ENCODE data around the gene KIAA1755. TPM values are rescaled to one million over a fixed set of nuclear protein-coding genes. Genes with fewer than 3 reads are reported as not detected.

Gene KIAA1755
- total RNA-seq, 4 donors from 2014 or later: 0.17 to 0.88 (median 0.46) TPM; not detected in 1

- no peak for TF ChIP-seq CTCF (IDR thresholded peaks at IDR 0.05)
- no peak for TF ChIP-seq POLR2A (IDR thresholded peaks at IDR 0.05)
- DNase-seq (ENCODE audit: low spot score in 2 of 2): no peak
- 87% methylated on average over 6 of the region's 6 CpGs for WGBS, 2 donors
- intact Hi-C loops (cut with DNase I; ENCODE audit: low total_unique reads): no loop called here
- no peak overlapping the region for H3K4me3 ChIP-seq (ENCODE audit: low read depth, poor library complexity, severe bottlenecking)
Observed at GRCh38 chr20:38216201-38216600, 44.3 kb downstream of the KIAA1755 start.

GRCh38 chr20:38215194-38216182, 45.0 kb downstream of the KIAA1755 start:
- intact Hi-C loops (cut with DNase I; ENCODE audit: low total_unique reads): no loop called here
- no peak for TF ChIP-seq POLR2A (IDR thresholded peaks at IDR 0.05)
- TF ChIP-seq CTCF (IDR thresholded peaks at IDR 0.05): no peak
- no peak for DNase-seq (ENCODE audit: low spot score in 2 of 2)
- H3K4me3 ChIP-seq (ENCODE audit: low read depth, poor library complexity, severe bottlenecking): no peak overlapping the region
- 84 to 87% methylated on average over 23 of the region's 23 CpGs for WGBS, 2 donors

- no peak overlapping the region for H3K4me3 ChIP-seq (ENCODE audit: low read depth, poor library complexity, severe bottlenecking)
- no peak for DNase-seq (ENCODE audit: low spot score in 2 of 2)
- 70 to 75% methylated on average over 19 of the region's 19 CpGs for WGBS, 2 donors
- intact Hi-C loops (cut with DNase I; ENCODE audit: low total_unique reads): no loop called here
- TF ChIP-seq CTCF (IDR thresholded peaks at IDR 0.05): no peak
- TF ChIP-seq POLR2A (IDR thresholded peaks at IDR 0.05): no peak
Observed at GRCh38 chr20:38214256-38215193, 46.0 kb downstream of the KIAA1755 start.

GRCh38 chr20:38213607-38213940, 47.0 kb downstream of the KIAA1755 start:
- TF ChIP-seq CTCF (IDR thresholded peaks at IDR 0.05) (no peak), POLR2A (IDR thresholded peaks at IDR 0.05) (no peak)
- intact Hi-C loops (cut with DNase I; ENCODE audit: low total_unique reads): no loop called here
- WGBS, 2 donors: 96 to 100% methylated on average over 3 to 5 of the region's 5 CpGs
- DNase-seq (ENCODE audit: low spot score in 2 of 2): no peak
- H3K4me3 ChIP-seq (ENCODE audit: low read depth, poor library complexity, severe bottlenecking): no peak overlapping the region

GRCh38 chr20:38212806-38213606, 47.5 kb downstream of the KIAA1755 start:
- H3K4me3 ChIP-seq (ENCODE audit: low read depth, poor library complexity, severe bottlenecking): no peak overlapping the region
- TF ChIP-seq POLR2A (IDR thresholded peaks at IDR 0.05): no peak
- no peak for TF ChIP-seq CTCF (IDR thresholded peaks at IDR 0.05)
- intact Hi-C loops (cut with DNase I; ENCODE audit: low total_unique reads): no loop called here
- DNase-seq (ENCODE audit: low spot score in 2 of 2): no peak
- WGBS, 2 donors: 67 to 68% methylated on average over 7 to 18 of the region's 18 CpGs
